ENCODE data around the gene PLSCR4.

Gene PLSCR4

DNA sequence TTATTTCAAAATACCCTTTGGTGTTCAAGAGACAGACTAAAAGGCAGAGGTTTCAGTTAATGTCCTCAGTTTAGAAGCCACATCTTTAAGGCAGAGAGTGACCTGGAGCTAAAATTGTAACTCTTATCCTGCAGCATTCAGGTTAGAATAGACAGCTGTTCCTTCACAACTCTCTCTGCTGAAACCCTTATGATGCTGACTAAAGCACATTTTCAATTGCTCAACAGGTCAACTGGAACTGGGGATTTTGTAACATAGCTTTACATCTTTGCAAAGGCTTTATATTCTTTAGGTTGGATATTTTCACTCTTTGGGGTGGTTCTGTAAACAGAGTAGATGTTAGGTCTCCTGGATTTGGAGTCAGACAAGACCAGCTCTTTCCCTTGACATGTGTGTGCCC, 20.3 kb upstream of the PLSCR4 start:
- TF ChIP-seq, protein P1, sequence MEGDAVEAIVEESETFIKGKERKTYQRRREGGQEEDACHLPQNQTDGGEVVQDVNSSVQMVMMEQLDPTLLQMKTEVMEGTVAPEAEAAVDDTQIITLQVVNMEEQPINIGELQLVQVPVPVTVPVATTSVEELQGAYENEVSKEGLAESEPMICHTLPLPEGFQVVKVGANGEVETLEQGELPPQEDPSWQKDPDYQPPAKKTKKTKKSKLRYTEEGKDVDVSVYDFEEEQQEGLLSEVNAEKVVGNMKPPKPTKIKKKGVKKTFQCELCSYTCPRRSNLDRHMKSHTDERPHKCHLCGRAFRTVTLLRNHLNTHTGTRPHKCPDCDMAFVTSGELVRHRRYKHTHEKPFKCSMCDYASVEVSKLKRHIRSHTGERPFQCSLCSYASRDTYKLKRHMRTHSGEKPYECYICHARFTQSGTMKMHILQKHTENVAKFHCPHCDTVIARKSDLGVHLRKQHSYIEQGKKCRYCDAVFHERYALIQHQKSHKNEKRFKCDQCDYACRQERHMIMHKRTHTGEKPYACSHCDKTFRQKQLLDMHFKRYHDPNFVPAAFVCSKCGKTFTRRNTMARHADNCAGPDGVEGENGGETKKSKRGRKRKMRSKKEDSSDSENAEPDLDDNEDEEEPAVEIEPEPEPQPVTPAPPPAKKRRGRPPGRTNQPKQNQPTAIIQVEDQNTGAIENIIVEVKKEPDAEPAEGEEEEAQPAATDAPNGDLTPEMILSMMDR (IDR thresholded peaks at IDR 0.05; ENCODE audit: low read depth, low read length): no peak
- Histone ChIP-seq H3K36me3 (no peaks in the 10 kb centered on the region), H3K9me3 (ENCODE audit: severe bottlenecking) (no peaks in the 10 kb centered on the region), H3K4me3 (ENCODE audit: low read depth, low read length) (no peak overlapping the region), H3K27ac (no peak overlapping the region), H3K27me3 (ENCODE audit: insufficient read depth, low read depth, severe bottlenecking) (no peaks in the 10 kb centered on the region)
- DNase-seq: no peak

DNA sequence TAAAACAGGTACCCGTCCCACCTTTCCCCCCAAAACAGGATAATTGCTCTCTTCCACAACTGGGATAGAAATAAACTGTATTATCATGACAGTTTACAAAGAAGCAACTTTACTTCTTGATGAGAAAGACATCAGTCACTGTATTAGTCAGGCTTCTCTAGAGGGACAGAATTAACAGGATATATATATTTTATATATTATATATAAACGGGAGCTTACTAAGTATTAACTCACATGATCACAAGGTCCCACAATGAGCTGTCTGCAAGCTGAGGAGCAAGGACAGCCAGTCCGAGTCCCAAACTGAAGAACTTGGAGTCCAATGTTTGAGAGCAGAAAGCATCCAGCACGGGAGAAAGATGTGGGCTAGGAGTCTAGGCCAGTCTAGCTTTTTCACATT, 18.4 kb upstream of the PLSCR4 start:
- Histone ChIP-seq H3K27me3 (ENCODE audit: insufficient read depth, low read depth, severe bottlenecking) (no peaks in the 10 kb centered on the region), H3K9me3 (ENCODE audit: severe bottlenecking) (no peaks in the 10 kb centered on the region), H3K27ac (no peak overlapping the region), H3K4me3 (ENCODE audit: low read depth, low read length) (no peak overlapping the region), H3K36me3 (no peaks in the 10 kb centered on the region)
- TF ChIP-seq, protein P1 (IDR thresholded peaks at IDR 0.05; ENCODE audit: low read depth, low read length): no peak
- DNase-seq: no peak

DNA sequence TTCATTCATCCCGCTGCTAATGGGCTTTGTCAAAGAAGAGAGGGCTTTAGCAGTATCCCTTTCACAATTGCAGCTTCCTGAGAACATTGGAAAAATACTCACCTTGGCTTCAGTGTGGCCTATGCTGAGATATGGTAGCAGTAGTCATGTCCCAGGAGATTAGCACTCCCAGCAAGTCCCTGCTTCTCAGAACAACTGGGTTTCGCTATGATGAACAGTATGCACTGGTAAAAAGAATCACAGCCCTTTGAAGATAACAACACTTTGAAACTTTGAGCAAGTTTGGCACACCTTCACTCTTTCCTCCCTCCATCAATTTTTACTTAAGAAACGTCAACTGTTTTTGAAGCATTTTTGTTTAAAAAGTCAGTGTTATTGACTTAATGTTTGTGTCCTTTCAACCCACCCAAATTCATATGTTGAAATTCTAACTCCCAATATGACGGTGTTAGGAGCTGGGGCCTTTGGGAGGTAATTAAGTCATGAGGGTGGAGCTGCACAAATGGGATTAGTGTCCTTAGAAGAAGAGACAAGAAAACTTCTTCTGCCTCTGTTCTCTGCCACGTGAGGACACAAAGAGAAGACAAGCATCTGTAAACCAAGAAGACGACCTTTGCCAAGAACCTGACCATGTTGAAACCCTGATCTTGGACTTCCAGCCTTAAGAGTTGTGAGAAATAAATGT, 17.8 kb upstream of the PLSCR4 start:
- Histone ChIP-seq H3K9me3 (ENCODE audit: severe bottlenecking) (no peaks in the 10 kb centered on the region), H3K27me3 (ENCODE audit: insufficient read depth, low read depth, severe bottlenecking) (no peaks in the 10 kb centered on the region), H3K27ac (no peak overlapping the region), H3K36me3 (no peaks in the 10 kb centered on the region), H3K4me3 (ENCODE audit: low read depth, low read length) (no peak overlapping the region)
- no peak for DNase-seq
- TF ChIP-seq, protein P1 (IDR thresholded peaks at IDR 0.05; ENCODE audit: low read depth, low read length): no peak

DNA sequence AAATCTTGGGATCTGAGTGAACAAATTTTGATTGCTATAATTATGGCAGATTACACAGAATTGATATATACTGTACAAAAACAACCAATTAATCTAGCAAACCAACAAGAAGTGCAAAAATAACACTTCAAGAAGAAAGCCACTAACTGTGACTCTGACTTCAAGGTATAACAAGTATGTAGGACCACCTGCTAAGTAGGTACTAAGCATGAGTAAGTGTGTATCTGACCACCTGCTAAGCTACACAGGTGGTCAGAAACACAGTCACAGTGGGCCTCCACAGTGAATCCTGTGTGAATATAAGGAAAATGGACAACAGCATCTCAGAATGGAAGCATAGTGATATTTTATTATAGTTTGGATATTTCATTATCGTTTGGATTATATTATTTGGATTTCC, 14.8 kb upstream of the PLSCR4 start:
- Histone ChIP-seq H3K9me3 (ENCODE audit: severe bottlenecking) (no peaks in the 10 kb centered on the region), H3K36me3 (no peaks in the 10 kb centered on the region), H3K27ac (no peak overlapping the region), H3K27me3 (ENCODE audit: insufficient read depth, low read depth, severe bottlenecking) (no peaks in the 10 kb centered on the region), H3K4me3 (ENCODE audit: low read depth, low read length) (no peak overlapping the region)
- TF ChIP-seq, protein P1 (IDR thresholded peaks at IDR 0.05; ENCODE audit: low read depth, low read length): no peak
- no peak for DNase-seq

DNA sequence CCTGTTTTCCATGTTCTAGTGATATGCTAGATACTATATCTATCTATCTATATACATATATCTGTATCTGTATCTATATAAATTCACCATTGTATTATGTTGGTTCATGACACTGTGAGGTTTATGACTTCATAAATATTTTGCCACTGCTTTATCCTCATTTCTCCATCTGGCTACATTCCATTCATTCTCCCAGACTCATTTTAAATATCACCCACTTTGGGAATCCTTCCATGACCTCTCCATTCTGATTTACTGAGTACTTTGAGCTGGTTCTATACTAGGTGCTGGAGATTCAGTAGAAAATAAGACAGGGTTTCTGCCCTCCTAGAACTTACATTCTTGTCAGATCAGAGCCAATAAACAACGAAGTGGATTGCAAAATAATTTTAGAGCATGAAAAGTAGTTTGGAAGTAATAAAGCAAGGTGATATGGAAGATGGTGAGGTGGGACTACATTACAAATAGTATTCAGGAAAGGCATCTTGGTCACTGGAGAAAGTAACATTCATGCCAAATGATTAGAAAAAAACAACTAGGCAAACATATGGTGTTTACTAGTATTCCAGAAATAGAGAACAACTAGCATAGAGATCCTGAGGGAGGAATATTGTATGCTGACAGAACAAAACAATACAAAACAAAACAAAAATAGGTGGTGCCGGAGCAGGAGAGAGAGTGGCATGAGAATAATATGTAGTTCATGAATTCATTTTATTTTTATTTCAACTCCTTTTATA, 11.6 kb upstream of the PLSCR4 start:
- no peak overlapping the region for H3K27ac ChIP-seq
- TF ChIP-seq, protein P1 (IDR thresholded peaks at IDR 0.05; ENCODE audit: low read depth, low read length): no peak

More for the DNA sequence above, 11.6 kb upstream of the PLSCR4 start:
- Histone ChIP-seq H3K36me3 (no peaks in the 10 kb centered on the region), H3K9me3 (ENCODE audit: severe bottlenecking) (no peaks in the 10 kb centered on the region), H3K27me3 (ENCODE audit: insufficient read depth, low read depth, severe bottlenecking) (no peaks in the 10 kb centered on the region), H3K4me3 (ENCODE audit: low read depth, low read length) (no peak overlapping the region)
- DNase-seq: no peak

Measured in WERI-Rb-1 (cell line).